K562 (cell line): ENCODE data around the gene CCDC178. TPM values are rescaled to one million over a fixed set of nuclear protein-coding genes. Genes with fewer than 3 reads are reported as not detected.

Experiments used
- ATAC-seq: fragments of 200-7000 bp; cut with Tn5 transposase; 3 replicates; pipeline ENCODE4 v1.9.1; 2020; ENCODE audit warnings: moderate library complexity
- BruUV-seq: library from RNA; stranded (reverse); fragments of 400-500 nt; replicated peaks from 2 replicates; lab custom pipeline; 2021; lab: Mats Ljungman, UMichigan
- CTCF ChIA-PET: fragments of 300-600 bp; formaldehyde crosslinking; extraction: SDS; loops from one replicate; lab custom pipeline; 2021; ENCODE audit warnings: low intra/inter-chr PET ratio; lab: Yijun Ruan, JAX
- POLR2A ChIA-PET: fragments of 300-600, 350-650 bp; sonication (Branson Sonifier 250); formaldehyde crosslinking; extraction: SDS; loops from one replicate; lab custom pipeline; 2021; ENCODE audit warnings: antibody characterized with exemption, inconsistent platforms; lab: Yijun Ruan, JAX
- DNase-seq, 4 experiments: peaks; one replicate each; pipeline versions ENCODE4 v3.0.0 to v3.0.0-alpha.2; 2011 to 2018; ENCODE audit warnings: low spot score in 3 of 4, mixed read lengths in 3 of 4; ENCODE audit errors: extremely low read depth in 1 of 4
- FAIRE-seq: peaks from 2 replicates; lab custom pipeline; 2011; peaks lifted over from hg19 to GRCh38; lab: Jason Lieb, UNC
- H2AFZ ChIP-seq: 2 replicates; pipeline ENCODE4 v1.6.0; 2011; ENCODE audit warnings: low read depth, low read length, control low read depth, inconsistent platforms
- H3K27ac ChIP-seq: fragments of 200-600 bp; 3 replicates; pipeline ENCODE4 v1.8.0; 2011; ENCODE audit warnings: low read depth, mild to moderate bottlenecking, control low read depth, inconsistent platforms, low read length, moderate library complexity, mixed read lengths; ENCODE audit errors: extremely low read depth
- H3K27me3 ChIP-seq, 2 experiments: fragments of 300-600 bp in 1 of 2; 2 replicates in 1 of 2; 3 replicates in 1 of 2; pipeline versions ENCODE4 v1.6.0 to v1.8.0; 2011; ENCODE audit warnings: inconsistent platforms in 2 of 2, low read length in 2 of 2, mild to moderate bottlenecking in 1 of 2, mixed read lengths in 1 of 2, moderate library complexity in 1 of 2; ENCODE audit not compliant: control insufficient read depth in 2 of 2, insufficient read depth in 2 of 2
- H3K36me3 ChIP-seq: fragments of 300-600 bp; 3 replicates; pipeline ENCODE4 v1.8.0; 2011; ENCODE audit warnings: mild to moderate bottlenecking, low read length, inconsistent platforms; ENCODE audit not compliant: control insufficient read depth, insufficient read depth
- H3K4me1 ChIP-seq, 2 experiments: fragments of 200-600 bp in 1 of 2; replicated peaks in 1 of 2; 2 replicates in 1 of 2; 3 replicates in 1 of 2; pipeline versions ENCODE4 v1.5.1 to v1.8.0; 2011; ENCODE audit warnings: inconsistent platforms in 2 of 2, low read length in 2 of 2, mild to moderate bottlenecking in 1 of 2, mixed read lengths in 1 of 2, moderate library complexity in 1 of 2; ENCODE audit not compliant: control insufficient read depth in 2 of 2, insufficient read depth in 2 of 2
- H3K4me2 ChIP-seq: 2 replicates; pipeline ENCODE4 v1.6.1; 2011; ENCODE audit warnings: low read length, control low read depth, inconsistent platforms, mixed read lengths; ENCODE audit not compliant: insufficient read depth
- H3K4me3 ChIP-seq: fragments of 200-600 bp; sonication (generic), shearing (Covaris generic); 2 replicates; pipeline ENCODE4 v1.5.1; 2016; ENCODE audit warnings: control low read depth, inconsistent platforms
- H3K79me2 ChIP-seq: fragments of 200-600 bp; 3 replicates; pipeline ENCODE4 v1.8.0; 2011; ENCODE audit warnings: low read length, inconsistent platforms; ENCODE audit not compliant: control insufficient read depth, insufficient read depth
- H3K9ac ChIP-seq, 2 experiments: 2 replicates each; pipeline versions ENCODE4 v1.6.0 to v1.6.1; 2011; ENCODE audit warnings: low read depth in 2 of 2, low read length in 2 of 2, control low read depth in 1 of 2, inconsistent platforms in 1 of 2, mild to moderate bottlenecking in 1 of 2, mixed read lengths in 1 of 2; ENCODE audit not compliant: insufficient read depth in 1 of 2
- H3K9me1 ChIP-seq: one replicate; pipeline ENCODE4 v1.6.0; 2011; ENCODE audit warnings: inconsistent platforms, mild to moderate bottlenecking, low read length, moderate library complexity; ENCODE audit not compliant: control insufficient read depth, insufficient read depth
- H3K9me3 ChIP-seq: replicated peaks from 2 replicates; pipeline ENCODE4 v1.5.1; 2011; ENCODE audit warnings: low read depth, low read length, inconsistent platforms; ENCODE audit not compliant: control insufficient read depth, insufficient read depth
- H4K20me1 ChIP-seq: replicated peaks from 2 replicates; pipeline ENCODE4 v1.6.1; 2011; ENCODE audit warnings: low read length, inconsistent platforms, mixed read lengths; ENCODE audit not compliant: control insufficient read depth, insufficient read depth
- ZC3H4 ChIP-seq: sonication (generic); formaldehyde crosslinking; IDR thresholded peaks from 2 replicates; pipeline ENCODE4 v1.9.0; 2021; ENCODE audit warnings: missing genetic modification reagents, borderline replicate concordance
- WGBS: fragments of 100-300 bp; shearing (Covaris generic); methylation state at CpG from one replicate; pipeline ENCODE4 v1.1.6; 2016; ENCODE audit warnings: low coverage, mixed read lengths; ENCODE audit not compliant: insufficient coverage; ENCODE audit errors: missing lambda C conversion rate; 5-methylcytosine and 5-hydroxymethylcytosine counted together
- in situ Hi-C: fragments of 300-500 bp; cut with MboI; formaldehyde crosslinking; loops from 4 replicates; pipeline ENCODE4 v1.15.0; 2018; ENCODE audit warnings: inconsistent platforms, mixed read lengths
- intact Hi-C: fragments of 100-400 bp; cut with micrococcal nuclease; formaldehyde crosslinking; loops from 2 replicates; pipeline ENCODE4 v1.14.2; 2022
- polyA plus RNA-seq, 8 experiments: library from polyadenylated mRNA; depleted of rRNA in 4 of 8; stranded (reverse) in 5 of 8; unstranded in 3 of 8; fragments of >200 nt; fragmentation: Nextera tagmentation in 2 of 8; fragmentation: Illumina TruSeq in 1 of 8; extraction: Ambion mirVana in 2 of 8; extraction: Trizol in 1 of 8; gene quantifications; 2 replicates each; pipeline versions ENCODE4 v1.2.1 to v1.2.3, GENCODE V29; 2011 to 2014; ENCODE audit warnings: inconsistent platforms in 1 of 8, missing spikeins in 1 of 8
- total RNA-seq, 7 experiments: library from RNA; depleted of rRNA in 6 of 7; stranded (reverse); fragments of >200 nt in 6 of 7; fragmentation: Illumina TruSeq in 2 of 7; extraction: Trizol in 2 of 7; gene quantifications; 2 replicates each; pipeline versions ENCODE4 v1.2.1 to v1.2.3, GENCODE V29; 2011 to 2021; ENCODE audit warnings: low replicate concordance in 1 of 7
- TF ChIP-seq, protein P1 (sequence below): fragments of 450-650 bp; IDR thresholded peaks from 2 replicates; pipeline ENCODE4 v1.6.1; 2016; ENCODE audit warnings: antibody characterized with exemption

CCDC178 gene
- total and polyA plus RNA-seq, 9 of the 15 experiments (the other 6 are each of a cell fraction or from before 2014, with no cell fraction given) = 0.12 to 0.47 (median 0.15) TPM; not detected in 6

GRCh38 chr18:33020877-33021276, 419.6 kb downstream of the CCDC178 start (continued):
- TF ChIP-seq, protein P1, sequence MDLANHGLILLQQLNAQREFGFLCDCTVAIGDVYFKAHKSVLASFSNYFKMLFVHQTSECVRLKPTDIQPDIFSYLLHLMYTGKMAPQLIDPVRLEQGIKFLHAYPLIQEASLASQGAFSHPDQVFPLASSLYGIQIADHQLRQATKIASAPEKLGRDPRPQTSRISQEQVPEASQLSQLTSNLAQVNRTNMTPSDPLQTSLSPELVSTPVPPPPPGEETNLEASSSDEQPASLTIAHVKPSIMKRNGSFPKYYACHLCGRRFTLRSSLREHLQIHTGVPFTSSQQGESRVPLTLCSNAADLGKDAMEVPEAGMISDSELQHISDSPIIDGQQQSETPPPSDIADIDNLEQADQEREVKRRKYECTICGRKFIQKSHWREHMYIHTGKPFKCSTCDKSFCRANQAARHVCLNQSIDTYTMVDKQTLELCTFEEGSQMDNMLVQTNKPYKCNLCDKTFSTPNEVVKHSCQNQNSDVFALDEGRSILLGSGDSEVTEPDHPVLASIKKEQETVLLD = no peak

- FAIRE-seq (no peak), ATAC-seq (no peak), DNase-seq (no peak)
- Histone ChIP-seq H4K20me1 (no peaks in the 10 kb centered on the region), H3K27me3 (no peaks in the 10 kb centered on the region), H3K4me1 (no peaks in the 10 kb centered on the region), H3K79me2 (no peaks in the 10 kb centered on the region), H3K9me1 (no peaks in the 10 kb centered on the region), H3K9ac (no peak overlapping the region), H2AFZ (no peak overlapping the region), H3K9me3 (no peaks in the 10 kb centered on the region), H3K27ac (no peak overlapping the region), H3K4me3 (no peak overlapping the region), H3K4me2 (no peak overlapping the region), H3K36me3 (no peaks in the 10 kb centered on the region)
- in situ Hi-C loops (no loop called here), intact Hi-C loops (no loop called here)
- ChIA-PET CTCF (no interaction called here), POLR2A (interaction anchor here (0.6 kb wide), 1 partner anchor 32 kb away, joined by 3 read pairs; no protein-coding TSS in a partner anchor)
- no peak for TF ChIP-seq ZC3H4 (CRISPR knock-in tag)
- WGBS = 2% methylated on average over 5 of the region's 5 CpGs
- no TSS peak for BruUV-seq
These were observed 426.3 kb downstream of the CCDC178 start for GRCh38 chr18:33014060-33014796.
